Activated T-cell treated with anti-CD3 and anti-CD28 coated beads, Interleukin-2, amount 50 U/mL, for 1 hour (primary cell): Measurements from ENCODE around the gene COL21A1.

Experiments used
- DNase-seq: peaks from one replicate; pipeline ENCODE4 v3.0.0-alpha.2; 2020

The COL21A1 gene

DNA sequence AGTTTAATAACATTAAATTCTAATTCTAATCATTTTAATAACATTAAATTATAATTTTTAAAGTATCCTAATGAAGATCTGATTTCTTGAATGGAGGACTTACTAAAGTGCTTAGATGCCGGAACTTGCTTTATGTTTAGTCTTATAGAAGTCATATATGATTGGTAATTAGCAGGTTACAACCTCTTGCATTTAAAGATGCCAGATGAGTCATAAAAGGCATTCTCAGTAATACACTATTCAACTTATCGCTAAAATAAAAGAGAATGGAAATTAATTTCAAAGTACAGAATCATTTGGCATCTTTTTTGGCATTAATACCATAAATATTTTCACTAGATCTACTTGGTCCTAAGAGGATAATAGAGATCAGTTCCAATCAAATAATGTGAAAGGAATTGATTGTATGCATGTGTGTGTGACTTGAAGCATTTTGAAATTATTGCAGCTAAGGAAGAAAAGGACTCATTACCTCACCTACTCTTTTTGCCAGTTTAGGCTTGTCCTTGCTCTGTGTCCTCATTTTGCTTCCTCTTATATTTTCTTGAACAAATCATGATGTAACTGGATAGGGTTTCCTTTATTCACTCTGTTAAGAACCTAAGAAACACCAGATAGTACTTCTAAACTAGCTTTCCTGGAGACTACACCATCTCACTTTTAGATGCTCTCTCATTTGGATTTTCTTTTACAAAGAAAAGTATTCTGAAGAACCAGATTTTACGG, 2.7 kb downstream of the COL21A1 start:
- DNase-seq: no peak

GRCh38 chr6:56244089-56244488, 3.3 kb downstream of the COL21A1 start:
- DNase-seq: no peak

DNA sequence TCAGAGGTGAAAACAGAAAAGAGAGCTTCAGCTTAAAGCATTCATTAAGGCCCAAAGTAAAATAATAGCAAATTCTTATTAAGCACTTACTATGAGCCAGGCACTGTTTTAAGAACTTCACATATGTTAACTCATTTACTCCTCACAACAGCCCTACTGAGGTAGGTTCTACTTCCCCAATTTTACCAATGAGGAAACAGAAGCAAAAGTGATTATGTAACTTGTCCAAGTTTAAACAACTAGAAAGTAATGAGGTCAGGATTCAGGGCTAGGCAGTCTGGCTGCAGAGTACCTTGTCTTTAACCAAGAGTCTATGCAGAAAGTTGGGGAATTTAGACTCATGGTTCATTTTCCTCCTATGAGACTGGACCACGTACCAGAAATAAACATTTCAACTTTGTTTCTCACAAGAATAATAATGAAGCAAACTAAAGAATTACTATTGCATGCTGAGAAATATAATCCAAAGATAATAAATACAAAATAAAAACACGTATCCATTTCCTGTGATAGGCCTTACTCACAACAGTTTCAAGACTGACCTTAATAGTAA, 3.8 kb downstream of the COL21A1 start:
- no peak for DNase-seq

DNA sequence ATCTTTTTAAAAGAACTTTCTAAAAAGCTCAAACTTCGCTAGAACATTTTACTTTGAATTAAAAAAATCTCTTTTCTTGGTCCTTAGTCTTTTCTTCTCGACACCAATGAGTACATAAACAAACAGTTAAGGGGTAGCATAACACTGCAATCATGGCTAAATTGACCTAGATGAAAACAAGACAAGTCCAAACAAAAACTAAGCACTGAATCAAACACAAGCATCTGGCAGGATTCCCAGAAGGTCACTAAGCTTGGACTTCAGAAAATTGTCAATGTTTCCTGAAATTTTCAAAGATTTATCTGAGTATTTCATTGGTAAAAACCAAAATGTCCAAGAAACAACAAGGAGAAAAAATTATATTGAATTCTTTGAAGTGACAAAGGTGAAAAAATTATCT, 5.0 kb downstream of the COL21A1 start:
- DNase-seq: no peak

GRCh38 chr6:56241124-56241802, 6.1 kb downstream of the COL21A1 start:
- no peak for DNase-seq

- no peak for DNase-seq
Measured at GRCh38 chr6:56238352-56238751, 9.0 kb downstream of the COL21A1 start.

DNA sequence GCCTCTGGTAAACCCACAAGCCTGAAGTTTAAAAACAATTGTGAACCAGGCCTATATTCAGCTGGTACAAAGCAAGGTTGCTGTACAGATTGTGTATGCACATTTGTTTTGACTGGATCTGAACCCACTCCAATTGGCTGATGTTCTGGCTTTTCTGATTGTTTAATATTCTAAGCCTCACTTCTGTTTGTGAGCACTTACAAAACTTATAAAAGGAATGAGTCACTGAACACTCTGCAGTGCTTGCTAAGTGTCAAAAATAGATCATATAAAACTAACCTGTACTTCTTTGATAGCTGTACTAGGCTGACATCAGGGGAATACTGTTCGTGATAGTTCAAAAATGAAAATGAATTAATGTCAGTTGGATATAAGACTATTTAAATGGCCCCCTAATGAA, 12.1 kb downstream of the COL21A1 start:
- no peak for DNase-seq

DNA sequence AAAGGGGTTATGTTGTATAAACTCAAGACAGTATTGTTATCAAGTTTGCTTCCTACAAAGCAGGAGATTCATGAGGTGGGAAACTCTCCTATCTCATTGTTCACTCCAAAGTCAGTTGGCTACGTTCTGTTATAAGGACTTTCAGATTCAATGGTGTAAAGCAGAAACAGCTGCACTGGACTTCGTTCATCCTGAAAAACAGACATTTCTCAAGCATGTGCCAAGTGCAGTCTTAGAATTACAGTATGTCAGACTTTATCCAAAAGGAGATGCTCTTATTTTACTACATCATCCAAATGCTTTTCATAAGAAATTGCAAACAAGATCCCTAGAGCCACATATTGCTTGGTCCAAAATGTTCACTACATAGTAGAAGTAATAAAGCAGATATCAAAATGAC, 14.9 kb downstream of the COL21A1 start:
- no peak for DNase-seq

- no peak for DNase-seq
Measured at GRCh38 chr6:56231827-56232226, 15.6 kb downstream of the COL21A1 start.

DNA sequence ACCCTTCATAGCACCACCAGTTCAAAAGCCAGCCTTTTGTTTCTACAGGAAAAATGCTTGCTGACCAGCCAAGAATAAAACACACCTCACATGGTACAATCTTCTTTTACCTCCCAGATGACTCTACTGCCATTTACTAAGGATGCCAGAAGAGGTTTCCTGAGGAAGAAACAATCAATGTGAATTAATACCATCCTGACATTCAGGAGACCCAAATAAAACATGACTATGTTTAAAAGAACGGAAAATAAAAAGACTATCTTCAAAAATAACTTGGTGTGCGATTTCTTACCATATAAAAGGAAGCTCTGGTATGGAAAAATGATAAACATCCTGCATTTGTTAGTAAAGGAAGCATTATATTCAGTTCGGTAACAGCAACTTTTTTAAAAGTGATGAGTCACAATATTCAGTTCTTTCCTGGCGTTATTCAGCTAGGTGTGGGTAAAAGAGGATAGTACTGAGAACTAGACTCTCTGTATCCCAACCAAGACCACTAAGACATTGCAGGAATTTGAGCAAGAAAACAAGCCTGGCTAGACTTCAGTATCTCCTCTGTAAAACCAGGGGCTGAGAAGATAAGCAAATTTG, 16.3 kb downstream of the COL21A1 start:
- no peak for DNase-seq

- no peak for DNase-seq
Measured at GRCh38 chr6:56227071-56227879, 20.1 kb downstream of the COL21A1 start.

GRCh38 chr6:56223995-56224394, 23.4 kb downstream of the COL21A1 start:
- no peak for DNase-seq

- no peak for DNase-seq
Measured at GRCh38 chr6:56222499-56222898, 24.9 kb downstream of the COL21A1 start.

DNA sequence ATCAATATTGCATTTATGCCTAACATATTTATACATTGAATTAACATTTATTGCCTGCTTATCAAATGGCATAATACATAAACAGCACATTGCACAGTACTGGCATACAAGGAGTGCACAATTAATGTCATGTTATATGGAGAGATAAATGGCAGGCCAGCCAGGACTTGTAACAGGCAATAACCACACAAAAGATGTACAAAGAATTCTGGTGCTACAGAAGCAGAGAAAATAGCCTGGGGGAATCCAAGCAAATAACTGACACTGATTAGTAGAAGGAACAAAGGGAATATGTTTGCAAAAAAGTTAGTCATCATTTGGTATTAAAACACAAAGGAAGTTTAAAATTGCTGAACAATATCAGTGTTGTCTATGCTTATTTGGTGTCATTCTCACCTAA, 27.3 kb downstream of the COL21A1 start:
- DNase-seq: no peak

GRCh38 chr6:56214703-56215101, 32.7 kb downstream of the COL21A1 start:
- DNase-seq: no peak

GRCh38 chr6:56214041-56214702, 33.2 kb downstream of the COL21A1 start:
- no peak for DNase-seq

GRCh38 chr6:56211724-56212123, 35.7 kb downstream of the COL21A1 start:
- DNase-seq: no peak

DNA sequence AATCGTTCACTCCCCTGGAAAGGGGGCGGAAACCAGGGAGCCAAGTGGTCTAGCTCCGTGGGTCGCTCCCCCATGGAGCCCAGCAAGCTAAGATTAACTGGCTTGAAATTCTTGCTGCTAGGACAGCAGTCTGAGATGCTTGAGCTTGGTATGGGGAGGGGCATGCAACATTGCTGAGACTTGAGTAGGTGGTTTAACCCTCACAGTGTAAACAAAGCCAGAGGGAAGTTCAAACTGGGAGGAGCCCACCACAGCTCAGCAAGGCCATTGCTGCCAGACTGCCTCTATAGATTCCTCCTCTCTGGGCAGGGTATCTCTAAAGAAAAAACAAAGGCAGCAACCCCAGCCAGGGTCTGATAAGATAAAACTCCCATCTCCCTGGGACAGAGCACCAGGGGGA, 43.2 kb downstream of the COL21A1 start:
- DNase-seq: no peak

- DNase-seq: no peak
Measured at GRCh38 chr6:56199956-56200355, 47.4 kb downstream of the COL21A1 start.

GRCh38 chr6:56193846-56194245, 53.5 kb downstream of the COL21A1 start:
- no peak for DNase-seq

- DNase-seq: no peak
Measured at GRCh38 chr6:56188429-56188828, 59.0 kb downstream of the COL21A1 start.

- no peak for DNase-seq
Measured at GRCh38 chr6:56187686-56188085, 59.7 kb downstream of the COL21A1 start.

GRCh38 chr6:56176741-56177140, 70.6 kb downstream of the COL21A1 start:
- DNase-seq: no peak
